Hematopoietic multipotent progenitor cell treated with erythropoietin and hydrocortisone succinate and interleukin-3 and kit ligand, for 4 days (in vitro differentiated cells): ENCODE data around the gene MARCHF2.
"Not testable (repeated sequence)": the region's sequence is repeated elsewhere in the genome, so short reads cannot be mapped to it uniquely, and the experiment has no call there.

Experiments used
- DNase-seq: peaks from one replicate; pipeline ENCODE4 v3.0.0-alpha.2; 2015

MARCHF2 gene

DNA sequence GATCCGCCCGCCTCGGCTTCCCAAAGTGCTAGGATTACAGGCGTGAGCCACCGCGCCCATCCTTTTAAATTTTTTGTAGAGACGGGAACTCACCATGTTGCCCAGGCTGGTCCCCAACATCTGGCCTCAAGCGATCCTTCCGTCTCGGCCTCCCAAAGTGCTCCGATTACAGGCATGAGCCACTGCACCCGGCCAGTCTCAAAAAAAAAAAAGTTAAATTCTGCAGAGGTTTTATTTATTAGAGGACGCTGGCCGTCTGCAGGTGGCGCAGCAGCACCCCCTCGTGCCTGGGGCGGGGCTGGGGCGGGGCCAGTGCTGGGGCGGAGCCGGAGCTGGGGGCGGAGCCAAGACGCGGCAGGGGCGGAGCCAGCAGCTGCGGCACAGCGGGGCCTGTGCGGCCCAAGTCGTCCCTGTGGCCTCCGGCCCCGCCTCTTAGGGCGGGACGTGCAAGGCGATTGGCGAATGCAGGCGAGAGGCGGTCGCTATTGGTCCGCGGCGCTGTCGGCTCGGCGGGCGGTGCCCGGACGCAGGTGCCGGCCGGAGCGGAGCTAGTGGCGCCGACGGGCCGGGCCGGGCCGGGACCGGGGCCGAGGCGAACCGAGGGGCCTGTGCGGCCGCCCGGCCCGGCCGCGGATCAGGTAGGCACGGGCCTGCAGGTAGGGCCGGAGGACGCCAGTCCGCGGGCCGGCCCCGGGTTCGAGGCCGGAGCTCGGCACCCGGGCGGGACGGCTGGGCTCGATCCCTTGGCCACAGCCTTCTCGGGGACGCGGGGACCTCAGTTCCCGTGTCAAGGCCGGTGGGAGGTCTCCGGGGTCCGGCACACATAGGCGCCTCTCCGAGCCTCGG is at the start of gene MARCHF2:
Gene MARCHF2 (plus strand): TSS at position 523 of the 846 bp plus-strand sequence. CDS start 8,536 bp downstream, outside the sequence.
- peak; percentile 99 for DNase-seq

GRCh38 chr19:8363803-8364771 is 49.0 kb upstream of the MARCHF2 start, which contains the start of gene ANGPTL4:
TSS of gene ANGPTL4 (plus strand) at chr19:8364155. CDS start at chr19:8364322, 167 bp downstream.
- peak; percentile 60 for DNase-seq

DNA sequence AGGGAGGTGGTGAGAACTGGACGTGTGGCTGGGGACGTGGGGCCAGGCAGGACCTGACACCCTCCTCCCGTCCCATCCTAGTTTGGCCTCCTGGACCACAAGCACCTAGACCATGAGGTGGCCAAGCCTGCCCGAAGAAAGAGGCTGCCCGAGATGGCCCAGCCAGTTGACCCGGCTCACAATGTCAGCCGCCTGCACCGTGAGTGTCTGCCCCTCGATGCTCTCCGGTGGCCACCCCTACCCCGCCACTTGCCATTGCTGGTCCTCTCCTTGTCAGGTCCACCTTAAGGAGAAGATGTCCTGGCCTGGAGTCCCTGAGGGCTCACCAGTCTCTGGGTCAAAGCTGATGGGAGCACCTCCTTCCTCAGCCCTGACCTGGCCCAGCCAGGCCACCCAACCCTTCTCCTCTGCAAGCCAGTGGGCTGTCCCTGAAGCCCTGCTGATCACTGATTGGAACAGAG is 47.0 kb upstream of the MARCHF2 start:
- DNase-seq: no peak

- DNase-seq: no peak
Measured at GRCh38 chr19:8366961-8367326, 46.2 kb upstream of the MARCHF2 start.

- DNase-seq: no peak
Measured at GRCh38 chr19:8367327-8368001, 45.6 kb upstream of the MARCHF2 start.

DNA sequence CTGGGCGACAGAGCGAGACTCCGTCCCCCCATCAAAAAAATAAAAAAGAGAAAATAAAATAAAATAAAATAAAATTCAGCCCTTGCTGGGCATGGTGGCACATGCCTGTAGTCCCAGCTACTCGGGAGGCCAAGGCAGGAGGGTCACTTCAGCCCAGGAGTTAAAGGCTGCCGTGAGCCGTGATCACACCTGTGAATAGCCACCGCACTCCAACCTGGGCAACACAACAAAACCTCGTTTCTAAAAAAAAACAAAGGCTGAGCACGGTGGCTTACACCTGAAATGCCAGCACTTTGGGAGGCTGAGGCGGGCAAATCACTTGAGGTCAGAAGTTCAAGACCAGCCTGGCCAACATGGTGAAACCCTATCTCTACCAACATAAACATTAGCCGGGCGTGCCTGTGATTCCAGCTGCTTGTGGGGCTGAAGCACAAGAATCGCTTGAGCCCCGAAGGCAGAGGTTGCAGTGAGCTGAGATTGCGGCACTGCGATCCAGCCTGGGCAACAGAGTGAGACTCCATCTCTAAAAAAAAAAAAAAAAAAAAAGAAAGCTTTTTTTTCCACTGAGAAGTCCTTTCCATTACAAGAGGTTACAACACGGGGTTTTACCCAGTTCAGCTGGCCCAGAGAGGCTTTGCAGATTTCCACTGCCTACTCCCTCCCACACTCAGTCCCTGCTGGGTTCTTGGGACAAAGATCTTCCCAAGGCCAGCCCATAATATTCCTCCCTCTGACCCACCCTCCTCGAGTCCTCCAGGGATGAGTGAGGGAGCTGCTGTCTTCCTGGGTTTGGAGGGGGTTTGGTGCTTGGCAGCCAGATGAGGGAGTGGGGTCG is 42.7 kb upstream of the MARCHF2 start:
- peak; percentile 52 for DNase-seq

GRCh38 chr19:8371011-8371804 is 41.9 kb upstream of the MARCHF2 start:
- peak; percentile 96 for DNase-seq

- peak; percentile 81 for DNase-seq
Measured at GRCh38 chr19:8373867-8374813, 39.0 kb upstream of the MARCHF2 start.

DNA sequence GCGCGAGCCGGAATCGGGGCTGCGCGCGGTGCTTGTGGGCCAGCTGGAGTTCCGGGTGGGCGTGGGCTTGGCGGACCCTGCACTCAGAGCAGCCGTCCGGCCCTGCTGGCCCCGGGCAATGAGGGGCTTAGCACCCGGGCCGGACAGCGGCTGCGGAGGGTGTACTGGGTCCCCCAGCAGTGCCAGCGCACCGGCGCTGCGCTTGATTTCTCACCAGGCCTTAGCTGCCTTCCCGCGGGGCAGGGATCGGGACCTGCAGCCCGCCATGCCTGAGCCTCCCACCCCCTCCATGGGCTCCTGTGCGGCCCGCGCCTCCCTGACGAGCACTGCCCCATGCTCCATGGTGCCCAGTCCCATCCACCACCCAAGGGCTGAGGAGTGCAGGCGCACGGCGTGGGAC is 37.3 kb upstream of the MARCHF2 start:
- not testable (repeated sequence) for DNase-seq

- DNase-seq: not testable (repeated sequence)
Measured at GRCh38 chr19:8376373-8376974, 36.6 kb upstream of the MARCHF2 start.

DNA sequence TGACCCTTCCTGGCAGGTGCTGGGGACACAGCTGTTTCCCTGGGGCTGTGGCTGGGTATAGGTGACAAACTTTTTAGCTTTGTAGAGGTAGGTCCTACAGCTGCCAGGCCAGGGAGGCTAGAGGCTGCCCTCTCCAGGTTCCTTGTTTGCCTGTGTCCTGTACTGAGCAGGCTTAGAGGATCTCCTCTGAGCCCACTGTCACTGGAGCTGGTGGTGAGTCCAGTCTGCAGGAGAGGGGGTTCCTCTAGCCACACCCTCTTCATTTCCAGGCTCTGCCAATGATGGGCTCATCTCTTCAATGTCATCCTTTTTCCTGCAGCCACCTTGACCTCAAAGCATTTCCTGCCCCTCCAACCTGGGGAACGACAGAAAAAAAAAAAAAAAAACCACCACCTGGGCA is 35.5 kb upstream of the MARCHF2 start:
- no peak for DNase-seq

GRCh38 chr19:8379156-8379891 is 33.8 kb upstream of the MARCHF2 start:
- not testable (repeated sequence) for DNase-seq

DNA sequence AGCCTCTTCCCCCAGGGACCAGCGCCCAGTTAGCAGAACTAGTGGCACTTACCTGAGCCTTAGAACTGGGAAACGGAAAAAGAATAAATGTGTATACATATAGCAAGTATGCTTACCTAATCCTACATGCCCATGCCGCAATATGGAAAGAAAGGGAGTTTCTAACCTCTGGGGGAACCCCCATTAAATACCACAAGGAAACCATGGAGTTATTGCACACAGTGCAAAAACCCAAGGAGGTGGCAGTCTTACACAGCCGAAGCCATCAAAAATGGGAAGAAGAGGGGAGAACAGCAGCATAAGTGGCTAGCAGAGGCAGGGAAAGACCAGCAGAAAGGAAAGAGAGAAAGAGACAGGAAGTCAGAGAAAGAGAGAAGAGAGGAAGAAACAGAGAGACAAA is 28.5 kb upstream of the MARCHF2 start:
- not testable (repeated sequence) for DNase-seq

DNA sequence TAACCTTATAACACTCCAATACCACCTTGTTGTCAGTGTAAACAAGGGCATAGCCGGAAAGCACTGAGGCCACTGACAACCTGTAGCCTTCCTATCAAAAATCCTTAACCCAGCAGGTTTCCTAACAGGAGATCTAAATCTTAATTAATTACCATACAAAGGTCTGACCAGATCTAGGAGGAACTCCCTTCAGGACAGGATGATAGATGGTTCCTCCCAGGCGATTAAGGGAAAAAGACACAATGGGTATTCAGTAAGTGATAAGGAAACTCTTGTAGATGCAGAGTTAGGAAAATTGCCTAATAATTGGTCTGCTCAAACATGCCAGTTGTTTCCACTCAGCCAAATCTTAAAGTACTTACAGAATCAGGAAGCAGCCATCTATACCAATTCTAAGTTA is 28.0 kb upstream of the MARCHF2 start:
- DNase-seq: not testable (repeated sequence)

- not testable (repeated sequence) for DNase-seq
Measured at GRCh38 chr19:8385566-8385965, 27.5 kb upstream of the MARCHF2 start.

DNA sequence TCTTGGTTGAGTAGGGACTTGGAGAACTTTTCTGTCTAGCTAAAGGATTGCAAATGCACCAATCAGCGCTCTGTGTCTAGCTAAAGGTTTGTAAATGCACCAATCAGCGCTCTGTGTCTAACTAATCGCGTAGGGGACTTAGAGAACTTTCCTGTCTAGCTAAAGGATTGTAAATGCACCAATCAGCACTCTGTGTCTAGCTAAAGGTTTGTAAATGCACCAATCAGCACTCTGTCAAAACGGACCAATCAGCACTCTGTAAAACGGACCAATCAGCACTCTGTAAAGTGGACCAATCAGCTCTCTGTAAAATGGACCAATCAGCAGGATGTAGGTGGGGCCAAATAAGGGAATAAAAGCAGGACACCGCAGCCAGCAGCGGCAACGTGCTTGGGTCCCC is 26.7 kb upstream of the MARCHF2 start:
- DNase-seq: not testable (repeated sequence)

DNA sequence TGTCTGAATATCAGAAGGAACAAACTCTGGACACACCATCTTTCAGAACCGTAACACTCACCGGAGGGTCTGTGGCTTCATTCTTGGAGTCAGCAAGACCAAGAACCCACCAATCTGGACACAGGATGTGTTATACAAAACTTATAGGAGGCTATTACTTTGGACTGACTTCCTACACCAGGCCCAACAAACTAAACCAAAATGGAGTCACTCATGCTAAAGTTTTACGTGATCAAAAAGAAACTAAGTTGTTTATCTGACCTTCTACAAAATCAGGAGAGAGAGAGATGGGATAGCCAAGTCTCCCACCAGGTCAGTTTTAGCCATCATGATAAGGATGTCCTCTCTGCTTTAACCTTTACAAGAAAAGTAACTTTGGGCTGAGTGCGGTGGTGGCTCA is 26.1 kb upstream of the MARCHF2 start:
- no peak for DNase-seq
